K562 (cell line): ENCODE results near the gene MYO10. TPM values are rescaled to one million over a fixed set of nuclear protein-coding genes. Genes with fewer than 3 reads are reported as not detected.

Source experiments
- ATAC-seq: fragments of 200-7000 bp; cut with Tn5 transposase; 3 replicates; pipeline ENCODE4 v1.9.1; 2020; ENCODE audit warnings: moderate library complexity
- BruUV-seq: library from RNA; stranded (reverse); fragments of 400-500 nt; replicated peaks from 2 replicates; lab custom pipeline; 2021; lab: Mats Ljungman, UMichigan
- CTCF ChIA-PET: fragments of 300-600 bp; formaldehyde crosslinking; extraction: SDS; loops from one replicate; lab custom pipeline; 2021; ENCODE audit warnings: low intra/inter-chr PET ratio; lab: Yijun Ruan, JAX
- POLR2A ChIA-PET: fragments of 300-600, 350-650 bp; sonication (Branson Sonifier 250); formaldehyde crosslinking; extraction: SDS; loops from one replicate; lab custom pipeline; 2021; ENCODE audit warnings: antibody characterized with exemption, inconsistent platforms; lab: Yijun Ruan, JAX
- DNase-seq, 4 experiments: peaks; one replicate each; pipeline versions ENCODE4 v3.0.0 to v3.0.0-alpha.2; 2011 to 2018; ENCODE audit warnings: low spot score in 3 of 4, mixed read lengths in 3 of 4; ENCODE audit errors: extremely low read depth in 1 of 4
- FAIRE-seq: peaks from 2 replicates; lab custom pipeline; 2011; peaks lifted over from hg19 to GRCh38; lab: Jason Lieb, UNC
- H2AFZ ChIP-seq: 2 replicates; pipeline ENCODE4 v1.6.0; 2011; ENCODE audit warnings: low read depth, low read length, control low read depth, inconsistent platforms
- H3K27ac ChIP-seq: fragments of 200-600 bp; 3 replicates; pipeline ENCODE4 v1.8.0; 2011; ENCODE audit warnings: low read depth, mild to moderate bottlenecking, control low read depth, inconsistent platforms, low read length, moderate library complexity, mixed read lengths; ENCODE audit errors: extremely low read depth
- H3K27me3 ChIP-seq, 2 experiments: fragments of 300-600 bp in 1 of 2; 2 replicates in 1 of 2; 3 replicates in 1 of 2; pipeline versions ENCODE4 v1.6.0 to v1.8.0; 2011; ENCODE audit warnings: inconsistent platforms in 2 of 2, low read length in 2 of 2, mild to moderate bottlenecking in 1 of 2, mixed read lengths in 1 of 2, moderate library complexity in 1 of 2; ENCODE audit not compliant: control insufficient read depth in 2 of 2, insufficient read depth in 2 of 2
- H3K36me3 ChIP-seq: fragments of 300-600 bp; 3 replicates; pipeline ENCODE4 v1.8.0; 2011; ENCODE audit warnings: mild to moderate bottlenecking, low read length, inconsistent platforms; ENCODE audit not compliant: control insufficient read depth, insufficient read depth
- H3K4me1 ChIP-seq, 2 experiments: fragments of 200-600 bp in 1 of 2; replicated peaks in 1 of 2; 2 replicates in 1 of 2; 3 replicates in 1 of 2; pipeline versions ENCODE4 v1.5.1 to v1.8.0; 2011; ENCODE audit warnings: inconsistent platforms in 2 of 2, low read length in 2 of 2, mild to moderate bottlenecking in 1 of 2, mixed read lengths in 1 of 2, moderate library complexity in 1 of 2; ENCODE audit not compliant: control insufficient read depth in 2 of 2, insufficient read depth in 2 of 2
- H3K4me2 ChIP-seq: 2 replicates; pipeline ENCODE4 v1.6.1; 2011; ENCODE audit warnings: low read length, control low read depth, inconsistent platforms, mixed read lengths; ENCODE audit not compliant: insufficient read depth
- H3K4me3 ChIP-seq: fragments of 200-600 bp; sonication (generic), shearing (Covaris generic); 2 replicates; pipeline ENCODE4 v1.5.1; 2016; ENCODE audit warnings: control low read depth, inconsistent platforms
- H3K79me2 ChIP-seq: fragments of 200-600 bp; 3 replicates; pipeline ENCODE4 v1.8.0; 2011; ENCODE audit warnings: low read length, inconsistent platforms; ENCODE audit not compliant: control insufficient read depth, insufficient read depth
- H3K9ac ChIP-seq, 2 experiments: 2 replicates each; pipeline versions ENCODE4 v1.6.0 to v1.6.1; 2011; ENCODE audit warnings: low read depth in 2 of 2, low read length in 2 of 2, control low read depth in 1 of 2, inconsistent platforms in 1 of 2, mild to moderate bottlenecking in 1 of 2, mixed read lengths in 1 of 2; ENCODE audit not compliant: insufficient read depth in 1 of 2
- H3K9me1 ChIP-seq: one replicate; pipeline ENCODE4 v1.6.0; 2011; ENCODE audit warnings: inconsistent platforms, mild to moderate bottlenecking, low read length, moderate library complexity; ENCODE audit not compliant: control insufficient read depth, insufficient read depth
- H3K9me3 ChIP-seq: replicated peaks from 2 replicates; pipeline ENCODE4 v1.5.1; 2011; ENCODE audit warnings: low read depth, low read length, inconsistent platforms; ENCODE audit not compliant: control insufficient read depth, insufficient read depth
- H4K20me1 ChIP-seq: replicated peaks from 2 replicates; pipeline ENCODE4 v1.6.1; 2011; ENCODE audit warnings: low read length, inconsistent platforms, mixed read lengths; ENCODE audit not compliant: control insufficient read depth, insufficient read depth
- HOXB6 ChIP-seq: fragments of 250-450 bp; sonication (Bioruptor Pico); IDR thresholded peaks from 2 replicates; pipeline ENCODE4 v1.5.1; 2022; ENCODE audit warnings: mild to moderate bottlenecking, borderline replicate concordance
- NBN ChIP-seq: fragments of 450-650 bp; IDR thresholded peaks from 2 replicates; pipeline ENCODE4 v1.6.1; 2016; ENCODE audit warnings: low read depth, mild to moderate bottlenecking
- WGBS: fragments of 100-300 bp; shearing (Covaris generic); methylation state at CpG from one replicate; pipeline ENCODE4 v1.1.6; 2016; ENCODE audit warnings: low coverage, mixed read lengths; ENCODE audit not compliant: insufficient coverage; ENCODE audit errors: missing lambda C conversion rate; 5-methylcytosine and 5-hydroxymethylcytosine counted together
- in situ Hi-C: fragments of 300-500 bp; cut with MboI; formaldehyde crosslinking; loops from 4 replicates; pipeline ENCODE4 v1.15.0; 2018; ENCODE audit warnings: inconsistent platforms, mixed read lengths
- intact Hi-C: fragments of 100-400 bp; cut with micrococcal nuclease; formaldehyde crosslinking; loops from 2 replicates; pipeline ENCODE4 v1.14.2; 2022
- polyA plus RNA-seq, 8 experiments: library from polyadenylated mRNA; depleted of rRNA in 4 of 8; stranded (reverse) in 5 of 8; unstranded in 3 of 8; fragments of >200 nt; fragmentation: Nextera tagmentation in 2 of 8; fragmentation: Illumina TruSeq in 1 of 8; extraction: Ambion mirVana in 2 of 8; extraction: Trizol in 1 of 8; gene quantifications; 2 replicates each; pipeline versions ENCODE4 v1.2.1 to v1.2.3, GENCODE V29; 2011 to 2014; ENCODE audit warnings: inconsistent platforms in 1 of 8, missing spikeins in 1 of 8
- total RNA-seq, 7 experiments: library from RNA; depleted of rRNA in 6 of 7; stranded (reverse); fragments of >200 nt in 6 of 7; fragmentation: Illumina TruSeq in 2 of 7; extraction: Trizol in 2 of 7; gene quantifications; 2 replicates each; pipeline versions ENCODE4 v1.2.1 to v1.2.3, GENCODE V29; 2011 to 2021; ENCODE audit warnings: low replicate concordance in 1 of 7
- TF ChIP-seq, protein P1 (sequence below): sonication (generic); formaldehyde crosslinking; IDR thresholded peaks from 2 replicates; pipeline ENCODE4 v1.8.1; 2022; ENCODE audit warnings: missing genetic modification reagents
- TF ChIP-seq, protein P2 (sequence below): fragments of 250-450 bp; sonication (Bioruptor Pico); IDR thresholded peaks from 2 replicates; pipeline ENCODE4 v1.6.1; 2021; ENCODE audit warnings: mild to moderate bottlenecking
- TF ChIP-seq, protein P3 (sequence below): fragments of 250-450 bp; sonication (Bioruptor Pico); IDR thresholded peaks from 2 replicates; pipeline ENCODE4 v1.4.0; 2020; ENCODE audit warnings: mild to moderate bottlenecking, moderate library complexity
- TF ChIP-seq, protein P4 (sequence below): fragments of 450-650 bp; IDR thresholded peaks from 2 replicates; pipeline ENCODE4 v1.7.0; 2016; ENCODE audit warnings: borderline replicate concordance
- TF ChIP-seq, protein P5 (sequence below), 2 experiments: fragments of 450-650 bp in 1 of 2; IDR thresholded peaks; 2 replicates each; pipeline ENCODE4 v1.6.1; 2011 to 2017; ENCODE audit warnings: low read depth in 2 of 2, antibody characterized with exemption in 1 of 2, borderline replicate concordance in 1 of 2, low read length in 1 of 2, mild to moderate bottlenecking in 1 of 2, mixed read lengths in 1 of 2; ENCODE audit not compliant: control insufficient read depth in 1 of 2

Gene MYO10
- total and polyA plus RNA-seq, 9 of the 15 experiments (the other 6 are each of a cell fraction or from before 2014, with no cell fraction given), result 0.04 to 0.24 TPM; not detected in 7

DNA sequence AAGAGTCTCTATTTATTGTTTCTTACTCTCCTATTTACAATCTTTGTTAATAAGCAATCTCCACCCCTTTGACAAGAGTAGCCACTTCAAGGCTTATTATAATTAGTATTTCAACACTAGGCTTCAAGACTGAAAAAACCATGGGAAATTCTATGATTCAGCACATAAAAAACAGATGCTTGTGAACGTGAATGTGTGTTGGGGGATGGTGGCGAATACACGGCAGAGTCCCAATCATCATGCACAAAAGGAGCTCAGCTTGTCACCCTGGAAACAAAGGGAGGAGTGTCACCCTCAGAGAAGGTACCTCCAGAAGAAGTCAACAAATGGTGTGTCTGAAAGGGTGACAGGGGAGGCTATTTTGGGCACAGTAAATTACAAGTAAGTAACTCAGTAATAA, 162.1 kb downstream of the MYO10 start (continued):
- TF ChIP-seq, protein P1, sequence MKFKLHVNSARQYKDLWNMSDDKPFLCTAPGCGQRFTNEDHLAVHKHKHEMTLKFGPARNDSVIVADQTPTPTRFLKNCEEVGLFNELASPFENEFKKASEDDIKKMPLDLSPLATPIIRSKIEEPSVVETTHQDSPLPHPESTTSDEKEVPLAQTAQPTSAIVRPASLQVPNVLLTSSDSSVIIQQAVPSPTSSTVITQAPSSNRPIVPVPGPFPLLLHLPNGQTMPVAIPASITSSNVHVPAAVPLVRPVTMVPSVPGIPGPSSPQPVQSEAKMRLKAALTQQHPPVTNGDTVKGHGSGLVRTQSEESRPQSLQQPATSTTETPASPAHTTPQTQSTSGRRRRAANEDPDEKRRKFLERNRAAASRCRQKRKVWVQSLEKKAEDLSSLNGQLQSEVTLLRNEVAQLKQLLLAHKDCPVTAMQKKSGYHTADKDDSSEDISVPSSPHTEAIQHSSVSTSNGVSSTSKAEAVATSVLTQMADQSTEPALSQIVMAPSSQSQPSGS (CRISPR knock-in tag), result no peak
- TF ChIP-seq, all 486 proteins: peak for 0

DNA sequence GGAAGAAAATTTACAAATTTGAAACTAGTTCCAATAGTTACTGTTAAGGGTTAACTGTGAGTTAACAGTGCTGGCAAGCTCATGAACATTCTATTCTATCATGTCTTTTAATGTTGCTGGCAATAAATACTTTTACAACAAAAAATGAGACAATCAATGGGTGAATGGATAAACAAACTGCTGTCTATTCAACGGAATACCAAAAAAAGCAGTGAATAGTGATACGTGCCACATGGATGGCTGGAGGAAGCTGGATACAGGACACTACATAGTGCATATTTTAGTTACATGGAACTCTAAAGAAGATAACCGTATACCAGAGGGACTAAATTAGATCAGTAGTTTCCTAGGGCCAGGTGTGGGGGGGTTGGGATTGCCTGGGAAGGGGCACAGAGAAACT, 163.5 kb downstream of the MYO10 start:
- BruUV-seq, result no TSS peak
- in situ Hi-C loops, result no loop called here
- Histone ChIP-seq H3K9me1 (no peaks in the 10 kb centered on the region), H3K9ac (no peak overlapping the region), H3K4me1 (no peaks in the 10 kb centered on the region), H2AFZ (no peak overlapping the region), H4K20me1 (no peaks in the 10 kb centered on the region), H3K27ac (no peak overlapping the region), H3K79me2 (no peaks in the 10 kb centered on the region), H3K27me3 (no peaks in the 10 kb centered on the region), H3K4me2 (no peak overlapping the region), H3K9me3 (no peaks in the 10 kb centered on the region), H3K4me3 (no peak overlapping the region), H3K36me3 (no peaks in the 10 kb centered on the region)
- DNase-seq (no peak), ATAC-seq (no peak), FAIRE-seq (no peak)
- CTCF ChIA-PET, result no interaction called here
- POLR2A ChIA-PET, result no interaction called here
- WGBS, result 3% methylated on average over 3 of the region's 3 CpGs
- intact Hi-C loops, result no loop called here
- TF ChIP-seq, protein P2, sequence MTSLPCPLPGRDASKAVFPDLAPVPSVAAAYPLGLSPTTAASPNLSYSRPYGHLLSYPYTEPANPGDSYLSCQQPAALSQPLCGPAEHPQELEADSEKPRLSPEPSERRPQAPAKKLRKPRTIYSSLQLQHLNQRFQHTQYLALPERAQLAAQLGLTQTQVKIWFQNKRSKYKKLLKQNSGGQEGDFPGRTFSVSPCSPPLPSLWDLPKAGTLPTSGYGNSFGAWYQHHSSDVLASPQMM (CRISPR knock-in tag), result no peak
- TF ChIP-seq, protein P3, sequence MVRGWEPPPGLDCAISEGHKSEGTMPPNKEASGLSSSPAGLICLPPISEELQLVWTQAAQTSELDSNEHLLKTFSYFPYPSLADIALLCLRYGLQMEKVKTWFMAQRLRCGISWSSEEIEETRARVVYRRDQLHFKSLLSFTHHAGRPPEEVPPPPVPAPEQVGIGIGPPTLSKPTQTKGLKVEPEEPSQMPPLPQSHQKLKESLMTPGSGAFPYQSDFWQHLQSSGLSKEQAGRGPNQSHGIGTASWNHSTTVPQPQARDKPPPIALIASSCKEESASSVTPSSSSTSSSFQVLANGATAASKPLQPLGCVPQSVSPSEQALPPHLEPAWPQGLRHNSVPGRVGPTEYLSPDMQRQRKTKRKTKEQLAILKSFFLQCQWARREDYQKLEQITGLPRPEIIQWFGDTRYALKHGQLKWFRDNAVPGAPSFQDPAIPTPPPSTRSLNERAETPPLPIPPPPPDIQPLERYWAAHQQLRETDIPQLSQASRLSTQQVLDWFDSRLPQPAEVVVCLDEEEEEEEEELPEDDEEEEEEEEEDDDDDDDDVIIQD (CRISPR knock-in tag), result no peak
- TF ChIP-seq, protein P4, sequence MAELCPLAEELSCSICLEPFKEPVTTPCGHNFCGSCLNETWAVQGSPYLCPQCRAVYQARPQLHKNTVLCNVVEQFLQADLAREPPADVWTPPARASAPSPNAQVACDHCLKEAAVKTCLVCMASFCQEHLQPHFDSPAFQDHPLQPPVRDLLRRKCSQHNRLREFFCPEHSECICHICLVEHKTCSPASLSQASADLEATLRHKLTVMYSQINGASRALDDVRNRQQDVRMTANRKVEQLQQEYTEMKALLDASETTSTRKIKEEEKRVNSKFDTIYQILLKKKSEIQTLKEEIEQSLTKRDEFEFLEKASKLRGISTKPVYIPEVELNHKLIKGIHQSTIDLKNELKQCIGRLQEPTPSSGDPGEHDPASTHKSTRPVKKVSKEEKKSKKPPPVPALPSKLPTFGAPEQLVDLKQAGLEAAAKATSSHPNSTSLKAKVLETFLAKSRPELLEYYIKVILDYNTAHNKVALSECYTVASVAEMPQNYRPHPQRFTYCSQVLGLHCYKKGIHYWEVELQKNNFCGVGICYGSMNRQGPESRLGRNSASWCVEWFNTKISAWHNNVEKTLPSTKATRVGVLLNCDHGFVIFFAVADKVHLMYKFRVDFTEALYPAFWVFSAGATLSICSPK, result no peak
- TF ChIP-seq HOXB6 (CRISPR knock-in tag), result no peak
- TF ChIP-seq, protein P5, sequence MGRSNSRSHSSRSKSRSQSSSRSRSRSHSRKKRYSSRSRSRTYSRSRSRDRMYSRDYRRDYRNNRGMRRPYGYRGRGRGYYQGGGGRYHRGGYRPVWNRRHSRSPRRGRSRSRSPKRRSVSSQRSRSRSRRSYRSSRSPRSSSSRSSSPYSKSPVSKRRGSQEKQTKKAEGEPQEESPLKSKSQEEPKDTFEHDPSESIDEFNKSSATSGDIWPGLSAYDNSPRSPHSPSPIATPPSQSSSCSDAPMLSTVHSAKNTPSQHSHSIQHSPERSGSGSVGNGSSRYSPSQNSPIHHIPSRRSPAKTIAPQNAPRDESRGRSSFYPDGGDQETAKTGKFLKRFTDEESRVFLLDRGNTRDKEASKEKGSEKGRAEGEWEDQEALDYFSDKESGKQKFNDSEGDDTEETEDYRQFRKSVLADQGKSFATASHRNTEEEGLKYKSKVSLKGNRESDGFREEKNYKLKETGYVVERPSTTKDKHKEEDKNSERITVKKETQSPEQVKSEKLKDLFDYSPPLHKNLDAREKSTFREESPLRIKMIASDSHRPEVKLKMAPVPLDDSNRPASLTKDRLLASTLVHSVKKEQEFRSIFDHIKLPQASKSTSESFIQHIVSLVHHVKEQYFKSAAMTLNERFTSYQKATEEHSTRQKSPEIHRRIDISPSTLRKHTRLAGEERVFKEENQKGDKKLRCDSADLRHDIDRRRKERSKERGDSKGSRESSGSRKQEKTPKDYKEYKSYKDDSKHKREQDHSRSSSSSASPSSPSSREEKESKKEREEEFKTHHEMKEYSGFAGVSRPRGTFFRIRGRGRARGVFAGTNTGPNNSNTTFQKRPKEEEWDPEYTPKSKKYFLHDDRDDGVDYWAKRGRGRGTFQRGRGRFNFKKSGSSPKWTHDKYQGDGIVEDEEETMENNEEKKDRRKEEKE (IDR thresholded peaks at IDR 0.05; ENCODE audit: borderline replicate concordance in 1 of 2, control insufficient read depth in 1 of 2, low read depth in 2 of 2, low read length in 1 of 2), result no peak
- no peak for TF ChIP-seq NBN
